ENCODE measurements around the gene GDF10.

GRCh38 chr10:47357911-47358310, 57.9 kb downstream of the GDF10 start:
- TF ChIP-seq EZH2 (IDR thresholded peaks at IDR 0.05; ENCODE audit: borderline replicate concordance, control insufficient read depth, low read depth, low read length) (no peak), JUND (IDR thresholded peaks at IDR 0.05; ENCODE audit: low read depth, low read length) (no peak), ZBTB11 (CRISPR knock-in tag; IDR thresholded peaks at IDR 0.05) (no peak), JUNB (IDR thresholded peaks at IDR 0.05) (no peak), POLR2AphosphoS5 (IDR thresholded peaks at IDR 0.05; ENCODE audit: low read length) (no peak), NFIC (IDR thresholded peaks at IDR 0.05; ENCODE audit: low read depth, low read length) (no peak), REST (IDR thresholded peaks at IDR 0.05; ENCODE audit: low read depth, low read length) (no peak), RCOR1 (conservative IDR thresholded peaks at IDR 0.05; ENCODE audit: low read depth, low read length) (no peak), E2F8 (IDR thresholded peaks at IDR 0.05; ENCODE audit: low read depth, partially characterized antibody) (no peak)
